Activated CD8-positive, alpha-beta memory T cell treated with anti-CD3 and anti-CD28 coated beads, Interleukin-2, amount 50 U/mL, for 48 hours (primary cell): ENCODE data around the gene CEBPA.
"Not testable (repeated sequence)": the region's sequence is repeated elsewhere in the genome, so short reads cannot be mapped to it uniquely, and the experiment has no call there.

Source experiments
- DNase-seq: peaks from one replicate; pipeline ENCODE4 v3.0.0-alpha.2; 2020

CEBPA gene

GRCh38 chr19:33299051-33299688 is 3.2 kb downstream of the CEBPA start:
- DNase-seq = no peak

- peak; percentile 37 for DNase-seq
Measured at GRCh38 chr19:33298146-33298911, 4.0 kb downstream of the CEBPA start.

GRCh38 chr19:33297401-33298145 is 4.8 kb downstream of the CEBPA start:
- DNase-seq = peak; percentile 43

- DNase-seq = no peak
Measured at GRCh38 chr19:33296488-33296971, 5.8 kb downstream of the CEBPA start.

- no peak for DNase-seq
Measured at GRCh38 chr19:33295621-33296487, 6.5 kb downstream of the CEBPA start.

GRCh38 chr19:33295046-33295445 is 7.3 kb downstream of the CEBPA start:
- DNase-seq = not testable (repeated sequence)

GRCh38 chr19:33294058-33294798 is 8.1 kb downstream of the CEBPA start:
- no peak for DNase-seq

- no peak for DNase-seq
Measured at GRCh38 chr19:33293255-33294057, 8.9 kb downstream of the CEBPA start.

- DNase-seq = no peak
Measured at GRCh38 chr19:33292595-33293254, 9.6 kb downstream of the CEBPA start.

- no peak for DNase-seq
Measured at GRCh38 chr19:33291623-33292534, 10.5 kb downstream of the CEBPA start.

GRCh38 chr19:33290956-33291622 is 11.2 kb downstream of the CEBPA start:
- no peak for DNase-seq

- no peak for DNase-seq
Measured at GRCh38 chr19:33290082-33290815, 12.1 kb downstream of the CEBPA start.

- no peak for DNase-seq
Measured at GRCh38 chr19:33289261-33289660, 13.1 kb downstream of the CEBPA start.

- DNase-seq = no peak
Measured at GRCh38 chr19:33288666-33289065, 13.7 kb downstream of the CEBPA start.

- DNase-seq = no peak
Measured at GRCh38 chr19:33287927-33288326, 14.4 kb downstream of the CEBPA start.

- DNase-seq = no peak
Measured at GRCh38 chr19:33287438-33287837, 14.9 kb downstream of the CEBPA start.

- DNase-seq = no peak
Measured at GRCh38 chr19:33286899-33287298, 15.4 kb downstream of the CEBPA start.

- no peak for DNase-seq
Measured at GRCh38 chr19:33285441-33285927, 16.9 kb downstream of the CEBPA start.
